DOHH2 (cell line): ENCODE results near the gene TSPAN6.

Experiments
- CTCF ChIP-seq: fragments of 200-600 bp; sonication (generic); IDR thresholded peaks from one replicate; pipeline ENCODE4 v1.5.1; 2014; ENCODE audit warnings: antibody characterized with exemption, mild to moderate bottlenecking, low read depth, low read length; ENCODE audit not compliant: poor library complexity, severe bottlenecking
- EZH2phosphoT487 ChIP-seq: fragments of 200-600 bp; sonication (generic); IDR thresholded peaks from 2 replicates; pipeline ENCODE4 v1.6.1; 2017; ENCODE audit warnings: borderline replicate concordance, mild to moderate bottlenecking, antibody characterized with exemption, low read length, moderate library complexity, mixed read lengths

DNA sequence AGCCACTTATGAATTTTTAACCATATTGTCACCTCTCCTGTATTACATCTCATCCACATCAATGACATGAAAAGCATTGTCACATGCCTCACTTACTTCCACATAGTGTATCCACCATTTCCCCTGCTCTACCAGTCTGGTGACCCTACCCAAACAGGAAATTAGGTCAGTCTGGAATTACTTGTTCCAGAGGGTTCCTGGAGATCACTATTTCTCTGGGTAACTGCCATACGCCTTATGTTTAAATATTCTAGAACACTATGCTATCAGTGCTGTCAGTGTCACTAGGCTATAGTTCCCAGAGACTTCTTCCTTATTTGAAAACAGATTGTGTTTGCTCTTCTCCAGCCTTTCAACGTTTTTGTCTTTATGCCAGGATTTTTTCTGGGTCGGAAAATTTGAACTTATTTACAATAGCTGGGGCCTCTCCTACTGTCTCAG lies 22.4 kb upstream of the TSPAN6 start:
- TF ChIP-seq CTCF (no peak), EZH2phosphoT487 (no peak)
